Endothelial cell of umbilical vein (primary cell): Measurements from ENCODE around the gene CERS2. TPM values are rescaled to one million over a fixed set of nuclear protein-coding genes. Genes with fewer than 3 reads are reported as not detected.

Experiments used
- BruUV-seq: library from RNA; stranded (reverse); fragments of 400-500 nt; replicated peaks from 2 replicates; lab custom pipeline; 2021; lab: Mats Ljungman, UMichigan
- CTCF ChIA-PET: fragments of 300-600, 350-600 bp; sonication (Branson Sonifier 250); formaldehyde crosslinking; loops from one replicate; lab custom pipeline; 2021; ENCODE audit warnings: antibody characterized with exemption, inconsistent platforms; lab: Charles Lee
- POLR2A ChIA-PET: fragments of 300-600, 350-600 bp; sonication (Branson Sonifier 250); formaldehyde crosslinking; loops from one replicate; lab custom pipeline; 2021; ENCODE audit warnings: antibody characterized with exemption, inconsistent platforms; lab: Charles Lee
- DNase-seq: peaks from one replicate; pipeline ENCODE4 v3.0.0-alpha.2; 2011; ENCODE audit warnings: low read depth, low spot score
- FAIRE-seq: peaks from 2 replicates; lab custom pipeline; 2011; peaks lifted over from hg19 to GRCh38; lab: Jason Lieb, UNC
- H2AFZ ChIP-seq: 2 replicates; pipeline ENCODE4 v1.6.0; 2012; ENCODE audit warnings: low read depth, low read length, control low read depth, inconsistent platforms
- H3K27ac ChIP-seq: 2 replicates; pipeline ENCODE4 v1.5.1; 2011; ENCODE audit warnings: low read depth, mild to moderate bottlenecking, control low read depth, low read length, moderate library complexity; ENCODE audit not compliant: insufficient read depth
- H3K27me3 ChIP-seq, 2 experiments: 2 replicates each; pipeline versions ENCODE4 v1.6.0 to v1.6.1; 2011; ENCODE audit warnings: low read length in 2 of 2, mixed read lengths in 1 of 2; ENCODE audit not compliant: control insufficient read depth in 2 of 2, insufficient read depth in 2 of 2
- H3K36me3 ChIP-seq, 2 experiments: 2 replicates in 1 of 2; 3 replicates in 1 of 2; pipeline ENCODE4 v1.5.1; 2011; ENCODE audit warnings: low read length in 2 of 2, mild to moderate bottlenecking in 1 of 2, moderate library complexity in 1 of 2; ENCODE audit not compliant: control insufficient read depth in 2 of 2, insufficient read depth in 2 of 2; ENCODE audit errors: extremely low read depth in 1 of 2
- H3K4me1 ChIP-seq: 3 replicates; pipeline ENCODE4 v1.5.1; 2011; ENCODE audit warnings: mild to moderate bottlenecking, low read length; ENCODE audit not compliant: control insufficient read depth, insufficient read depth; ENCODE audit errors: extremely low read depth
- H3K4me2 ChIP-seq: 2 replicates; pipeline ENCODE4 v1.6.1; 2011; ENCODE audit warnings: low read length, control low read depth, mixed read lengths; ENCODE audit not compliant: insufficient read depth
- H3K4me3 ChIP-seq, 3 experiments: fragments of 200-600 bp in 1 of 3; sonication (generic), shearing (Covaris generic) in 1 of 3; replicated peaks in 1 of 3; 2 replicates each; pipeline ENCODE4 v1.5.1; 2011 to 2016; ENCODE audit warnings: control low read depth in 3 of 3, low read length in 3 of 3, mild to moderate bottlenecking in 2 of 3, inconsistent platforms in 1 of 3, low read depth in 1 of 3, moderate library complexity in 1 of 3; ENCODE audit not compliant: insufficient read depth in 1 of 3
- H3K79me2 ChIP-seq: 2 replicates; pipeline ENCODE4 v1.6.0; 2012; ENCODE audit warnings: low read length, inconsistent platforms; ENCODE audit not compliant: control insufficient read depth, insufficient read depth
- H3K9ac ChIP-seq: replicated peaks from 2 replicates; pipeline ENCODE3; 2011; ENCODE audit warnings: low read length, control low read depth; ENCODE audit not compliant: insufficient read depth; ENCODE audit errors: extremely low read depth
- H3K9me1 ChIP-seq: replicated peaks from 3 replicates; pipeline ENCODE4 v1.6.0; 2011; ENCODE audit warnings: mild to moderate bottlenecking, low read length; ENCODE audit not compliant: control insufficient read depth, insufficient read depth; ENCODE audit errors: extremely low read depth
- H3K9me3 ChIP-seq: replicated peaks from 2 replicates; pipeline ENCODE4 v1.5.1; 2012; ENCODE audit warnings: low read length, inconsistent platforms; ENCODE audit not compliant: control insufficient read depth, insufficient read depth
- H4K20me1 ChIP-seq: replicated peaks from 2 replicates; pipeline ENCODE3; 2011; ENCODE audit warnings: mild to moderate bottlenecking, low read length; ENCODE audit not compliant: control insufficient read depth, insufficient read depth; ENCODE audit errors: extremely low read depth
- EZH2 ChIP-seq: IDR thresholded peaks from 2 replicates; pipeline ENCODE4 v1.6.1; 2012; ENCODE audit warnings: borderline replicate concordance, low read depth, mild to moderate bottlenecking, moderate library complexity, low read length, inconsistent platforms; ENCODE audit not compliant: severe bottlenecking
- FOS ChIP-seq: IDR thresholded peaks from 2 replicates; pipeline ENCODE4 v1.6.1; 2011; ENCODE audit warnings: mild to moderate bottlenecking, low read length, moderate library complexity, borderline replicate concordance; ENCODE audit not compliant: insufficient read depth
- GATA2 ChIP-seq: IDR thresholded peaks from 2 replicates; pipeline ENCODE4 v1.7.0; 2011; ENCODE audit warnings: low read depth, mild to moderate bottlenecking, moderate library complexity, mixed read lengths, low read length; ENCODE audit not compliant: insufficient read length, insufficient read depth
- MYC ChIP-seq: IDR thresholded peaks from one replicate; pipeline ENCODE4 v1.6.1; 2011; ENCODE audit warnings: mild to moderate bottlenecking, low read depth, low read length
- dilution Hi-C: fragments of 300-500 bp; cut with MboI; formaldehyde crosslinking; loops from one replicate; pipeline ENCODE4 v1.15.0; 2019; ENCODE audit warnings: low sequenced_read_pairs; ENCODE audit not compliant: extremely low pct_ligation_motif_present
- intact Hi-C: fragments of 100-400 bp; cut with micrococcal nuclease; formaldehyde crosslinking; loops from one replicate; pipeline ENCODE4 v1.10.0; 2022
- polyA plus RNA-seq, 4 experiments: library from polyadenylated mRNA; depleted of rRNA in 3 of 4; stranded (reverse) in 3 of 4; unstranded in 1 of 4; fragments of >200 nt; gene quantifications; 2 replicates each; pipeline versions ENCODE4 v1.2.1 to v1.2.3, GENCODE V29; 2011 to 2012; ENCODE audit warnings: missing spikeins in 1 of 4
- total RNA-seq: library from RNA; stranded (reverse); gene quantifications from 2 replicates; pipeline ENCODE4 v1.2.3, GENCODE V29; 2021
- TF ChIP-seq, protein P1 (sequence below): IDR thresholded peaks from 2 replicates; pipeline ENCODE4 v1.6.1; 2011; ENCODE audit not compliant: insufficient read depth, insufficient read length
- TF ChIP-seq, protein P2 (sequence below), 2 donors: IDR thresholded peaks; 1 replicate in 1 of 2; 2 replicates in 1 of 2; pipeline ENCODE4 v1.5.1; 2011; ENCODE audit warnings: low read length in 2 of 2, mild to moderate bottlenecking in 2 of 2, moderate library complexity in 2 of 2, control low read depth in 1 of 2, inconsistent platforms in 1 of 2, low read depth in 1 of 2; ENCODE audit not compliant: insufficient read depth in 1 of 2; ENCODE audit errors: extremely low read depth in 1 of 2

Gene CERS2
- total and polyA plus RNA-seq, 2 donors (not counting 3 experiments of a cell fraction or from before 2014, with no cell fraction given) = 143 to 155 TPM

- CTCF ChIA-PET = interaction anchor here (0.7 to 1.7 kb wide), 4 partner anchors 13 to 153 kb away, joined by 3 to 5 read pairs (median 4); partner anchors contain the start of gene C1orf56
- BruUV-seq = no TSS peak
- Histone ChIP-seq H3K4me1 (peaks cover 21% of the 10 kb centered on the region), H3K79me2 (no peaks in the 10 kb centered on the region), H3K9me1 (no peaks in the 10 kb centered on the region), H4K20me1 (no peaks in the 10 kb centered on the region), H3K36me3 (no peaks in the 10 kb centered on the region), H2AFZ (no peak overlapping the region), H3K4me2 (no peak overlapping the region), H3K9me3 (no peaks in the 10 kb centered on the region), H3K4me3 (no peak overlapping the region), H3K27me3 (no peaks in the 10 kb centered on the region), H3K9ac (no peak overlapping the region), H3K27ac (no peak overlapping the region)
- POLR2A ChIA-PET = interaction anchor here (0.7 kb wide), 1 partner anchor 460 kb away, joined by 5 read pairs; no protein-coding TSS in a partner anchor
- intact Hi-C loops (no loop called here), dilution Hi-C loops (no loop called here)
- DNase-seq = no peak
- TF ChIP-seq MYC (no peak), FOS (peak; percentile 14), GATA2 (no peak), EZH2 (no peak)
- TF ChIP-seq, protein P1, sequence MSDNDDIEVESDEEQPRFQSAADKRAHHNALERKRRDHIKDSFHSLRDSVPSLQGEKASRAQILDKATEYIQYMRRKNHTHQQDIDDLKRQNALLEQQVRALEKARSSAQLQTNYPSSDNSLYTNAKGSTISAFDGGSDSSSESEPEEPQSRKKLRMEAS = no peak
- TF ChIP-seq, protein P2, sequence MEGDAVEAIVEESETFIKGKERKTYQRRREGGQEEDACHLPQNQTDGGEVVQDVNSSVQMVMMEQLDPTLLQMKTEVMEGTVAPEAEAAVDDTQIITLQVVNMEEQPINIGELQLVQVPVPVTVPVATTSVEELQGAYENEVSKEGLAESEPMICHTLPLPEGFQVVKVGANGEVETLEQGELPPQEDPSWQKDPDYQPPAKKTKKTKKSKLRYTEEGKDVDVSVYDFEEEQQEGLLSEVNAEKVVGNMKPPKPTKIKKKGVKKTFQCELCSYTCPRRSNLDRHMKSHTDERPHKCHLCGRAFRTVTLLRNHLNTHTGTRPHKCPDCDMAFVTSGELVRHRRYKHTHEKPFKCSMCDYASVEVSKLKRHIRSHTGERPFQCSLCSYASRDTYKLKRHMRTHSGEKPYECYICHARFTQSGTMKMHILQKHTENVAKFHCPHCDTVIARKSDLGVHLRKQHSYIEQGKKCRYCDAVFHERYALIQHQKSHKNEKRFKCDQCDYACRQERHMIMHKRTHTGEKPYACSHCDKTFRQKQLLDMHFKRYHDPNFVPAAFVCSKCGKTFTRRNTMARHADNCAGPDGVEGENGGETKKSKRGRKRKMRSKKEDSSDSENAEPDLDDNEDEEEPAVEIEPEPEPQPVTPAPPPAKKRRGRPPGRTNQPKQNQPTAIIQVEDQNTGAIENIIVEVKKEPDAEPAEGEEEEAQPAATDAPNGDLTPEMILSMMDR (IDR thresholded peaks at IDR 0.05; ENCODE audit: extremely low read depth in 1 of 2, insufficient read depth in 1 of 2, low read depth in 1 of 2, low read length in 2 of 2) = no peak
- no peak for FAIRE-seq
Observed at GRCh38 chr1:151011154-151011850, 36.7 kb upstream of the CERS2 start.
